Kidney (tissue), 14 donors: ENCODE measurements around the gene SUPT6H. TPM values are rescaled to one million over a fixed set of nuclear protein-coding genes. Genes with fewer than 3 reads are reported as not detected.

ENCODE experiments used
- DNase-seq, 5 donors: peaks; one replicate each; pipeline ENCODE4 v3.0.0-alpha.2; 2013 to 2020
- FAIRE-seq: peaks from 2 replicates; lab custom pipeline; 2012; peaks lifted over from hg19 to GRCh38; lab: Jason Lieb, UNC
- H3K27ac ChIP-seq, 2 donors: one replicate each; pipeline ENCODE4 v1.7.0; 2013; ENCODE audit warnings: low read depth in 2 of 2, low read length in 2 of 2, inconsistent platforms in 1 of 2
- H3K27me3 ChIP-seq: one replicate; pipeline ENCODE4 v1.7.1; 2013; ENCODE audit warnings: low read length, inconsistent platforms; ENCODE audit not compliant: control insufficient read depth, insufficient read depth
- H3K36me3 ChIP-seq, 3 donors: one replicate each; pipeline versions ENCODE4 v1.7.0 to v1.7.1; 2013; ENCODE audit warnings: low read length in 3 of 3, control low read depth in 1 of 3, inconsistent platforms in 1 of 3; ENCODE audit not compliant: insufficient read depth in 3 of 3, control insufficient read depth in 2 of 3
- H3K4me1 ChIP-seq, 3 donors: one replicate each; pipeline versions ENCODE4 v1.7.0 to v1.7.1; 2013; ENCODE audit warnings: low read length in 3 of 3, inconsistent platforms in 1 of 3, low read depth in 1 of 3; ENCODE audit not compliant: control insufficient read depth in 2 of 3, insufficient read depth in 2 of 3
- H3K4me3 ChIP-seq, 3 donors: one replicate each; pipeline versions ENCODE4 v1.7.0 to v1.8.1; 2013; ENCODE audit warnings: low read length in 3 of 3, control low read depth in 1 of 3, inconsistent platforms in 1 of 3
- H3K9ac ChIP-seq, 3 donors: one replicate each; pipeline versions ENCODE4 v1.7.0 to v1.7.1; 2013; ENCODE audit warnings: low read length in 3 of 3, control low read depth in 1 of 3, inconsistent platforms in 1 of 3
- H3K9me3 ChIP-seq, 3 donors: one replicate each; pipeline versions ENCODE4 v1.7.0 to v1.7.1; 2013; ENCODE audit warnings: low read length in 3 of 3, control low read depth in 1 of 3, inconsistent platforms in 1 of 3; ENCODE audit not compliant: control insufficient read depth in 2 of 3, insufficient read depth in 1 of 3
- intact Hi-C: fragments of 100-400 bp; cut with DNase I; formaldehyde crosslinking; loops from one replicate; pipeline ENCODE4 v1.11.1; 2022
- polyA plus RNA-seq: library from polyadenylated mRNA; stranded (reverse); fragments of 350-450 nt; fragmentation: Illumina TruSeq; extraction: RNeasy Lipid Tissue Mini Kit (QIAGEN cat#74804); gene quantifications from one replicate; pipeline ENCODE4 v1.2.3, GENCODE V29; 2014; ENCODE audit warnings: low read depth, low replicate concordance; ENCODE audit not compliant: insufficient read depth
- total RNA-seq: library from RNA; stranded (reverse); fragmentation: NEBNext Ultra II Directional; extraction: Animal tissue kit (Norgen Biotek cat#: 25700); gene quantifications from one replicate; pipeline ENCODE4 v1.2.1, GENCODE V29; 2021
- TF ChIP-seq, protein P1 (sequence below): IDR thresholded peaks from 3 replicates; pipeline ENCODE4 v1.5.1; 2012; ENCODE audit warnings: mild to moderate bottlenecking, moderate library complexity, borderline replicate concordance; ENCODE audit not compliant: insufficient read depth; ENCODE audit errors: extremely low read depth
- donor health status: control.
- donor health status: control.
- donor health status: control.
- donor health status: control.
- donor health status: control.
- donor health status: DM: yes; HTN: yes; CAD: no.
- donor health status: Normal renal cell carcinoma (clear cell type).

Gene SUPT6H
- total and polyA plus RNA-seq, 2 donors from 2014 or later, result 21.4 to 61.5 TPM

DNA sequence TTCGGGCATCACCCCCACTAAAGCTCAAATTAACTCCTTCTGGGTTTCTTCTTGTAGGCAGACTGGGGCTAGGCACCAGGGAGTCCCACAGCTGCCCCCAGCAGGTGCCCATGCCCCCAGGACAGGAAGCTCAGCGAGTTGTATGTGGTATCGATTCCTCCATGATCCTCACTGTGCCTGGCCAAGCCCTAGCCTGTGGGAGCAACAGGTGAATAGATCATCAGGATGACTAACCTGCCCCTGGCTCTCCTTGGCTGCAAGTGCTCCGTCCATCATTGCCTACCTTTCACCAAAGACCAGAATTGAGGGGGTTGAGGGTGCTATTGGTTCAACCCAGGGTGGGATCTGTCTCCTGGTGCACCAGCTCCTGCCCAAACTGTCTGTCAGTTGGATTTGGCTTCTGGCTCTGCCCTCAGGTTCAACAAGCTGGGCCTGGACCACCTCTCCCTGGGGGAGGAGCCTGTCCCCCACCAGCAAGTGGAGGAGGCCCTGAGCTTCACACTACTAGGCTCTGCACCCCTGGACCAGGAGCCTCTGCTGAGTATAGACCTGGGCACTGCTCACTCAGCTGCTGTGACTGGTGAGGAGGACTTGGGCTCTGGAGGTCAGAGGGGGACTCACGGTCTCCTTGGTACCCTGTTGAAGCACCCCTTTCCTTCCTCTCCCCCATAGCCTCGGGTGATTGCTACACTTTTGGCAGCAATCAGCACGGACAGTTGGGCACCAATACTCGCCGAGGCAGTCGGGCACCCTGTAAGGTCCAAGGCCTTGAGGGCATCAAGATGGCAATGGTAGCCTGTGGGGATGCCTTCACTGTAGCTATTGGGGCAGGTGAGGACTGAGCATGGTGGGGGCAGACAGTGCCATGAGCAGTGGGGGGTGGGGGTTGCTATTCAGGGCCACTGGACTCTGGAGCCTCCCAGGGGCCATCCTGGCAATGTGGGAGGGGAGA is 78.7 kb downstream of the SUPT6H start:
- H3K36me3 ChIP-seq, result no peaks in the 10 kb centered on the region
- TF ChIP-seq, protein P1, sequence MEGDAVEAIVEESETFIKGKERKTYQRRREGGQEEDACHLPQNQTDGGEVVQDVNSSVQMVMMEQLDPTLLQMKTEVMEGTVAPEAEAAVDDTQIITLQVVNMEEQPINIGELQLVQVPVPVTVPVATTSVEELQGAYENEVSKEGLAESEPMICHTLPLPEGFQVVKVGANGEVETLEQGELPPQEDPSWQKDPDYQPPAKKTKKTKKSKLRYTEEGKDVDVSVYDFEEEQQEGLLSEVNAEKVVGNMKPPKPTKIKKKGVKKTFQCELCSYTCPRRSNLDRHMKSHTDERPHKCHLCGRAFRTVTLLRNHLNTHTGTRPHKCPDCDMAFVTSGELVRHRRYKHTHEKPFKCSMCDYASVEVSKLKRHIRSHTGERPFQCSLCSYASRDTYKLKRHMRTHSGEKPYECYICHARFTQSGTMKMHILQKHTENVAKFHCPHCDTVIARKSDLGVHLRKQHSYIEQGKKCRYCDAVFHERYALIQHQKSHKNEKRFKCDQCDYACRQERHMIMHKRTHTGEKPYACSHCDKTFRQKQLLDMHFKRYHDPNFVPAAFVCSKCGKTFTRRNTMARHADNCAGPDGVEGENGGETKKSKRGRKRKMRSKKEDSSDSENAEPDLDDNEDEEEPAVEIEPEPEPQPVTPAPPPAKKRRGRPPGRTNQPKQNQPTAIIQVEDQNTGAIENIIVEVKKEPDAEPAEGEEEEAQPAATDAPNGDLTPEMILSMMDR, result no peak
- no peak overlapping the region for H3K27ac ChIP-seq
- peak overlapping the region in 1 of 3 donors; percentile 12 for H3K9ac ChIP-seq
- no peak for FAIRE-seq
- peaks cover 0 to 10% (median 1%) of the 10 kb centered on the region in 3 donors for H3K4me1 ChIP-seq
- H3K27me3 ChIP-seq, result no peaks in the 10 kb centered on the region
- no peaks in the 10 kb centered on the region for H3K9me3 ChIP-seq
- intact Hi-C loops, result no loop called here
- peak in 2 of 5 donors; percentile 45 to 56 for DNase-seq
- H3K4me3 ChIP-seq, result no peak overlapping the region

DNA sequence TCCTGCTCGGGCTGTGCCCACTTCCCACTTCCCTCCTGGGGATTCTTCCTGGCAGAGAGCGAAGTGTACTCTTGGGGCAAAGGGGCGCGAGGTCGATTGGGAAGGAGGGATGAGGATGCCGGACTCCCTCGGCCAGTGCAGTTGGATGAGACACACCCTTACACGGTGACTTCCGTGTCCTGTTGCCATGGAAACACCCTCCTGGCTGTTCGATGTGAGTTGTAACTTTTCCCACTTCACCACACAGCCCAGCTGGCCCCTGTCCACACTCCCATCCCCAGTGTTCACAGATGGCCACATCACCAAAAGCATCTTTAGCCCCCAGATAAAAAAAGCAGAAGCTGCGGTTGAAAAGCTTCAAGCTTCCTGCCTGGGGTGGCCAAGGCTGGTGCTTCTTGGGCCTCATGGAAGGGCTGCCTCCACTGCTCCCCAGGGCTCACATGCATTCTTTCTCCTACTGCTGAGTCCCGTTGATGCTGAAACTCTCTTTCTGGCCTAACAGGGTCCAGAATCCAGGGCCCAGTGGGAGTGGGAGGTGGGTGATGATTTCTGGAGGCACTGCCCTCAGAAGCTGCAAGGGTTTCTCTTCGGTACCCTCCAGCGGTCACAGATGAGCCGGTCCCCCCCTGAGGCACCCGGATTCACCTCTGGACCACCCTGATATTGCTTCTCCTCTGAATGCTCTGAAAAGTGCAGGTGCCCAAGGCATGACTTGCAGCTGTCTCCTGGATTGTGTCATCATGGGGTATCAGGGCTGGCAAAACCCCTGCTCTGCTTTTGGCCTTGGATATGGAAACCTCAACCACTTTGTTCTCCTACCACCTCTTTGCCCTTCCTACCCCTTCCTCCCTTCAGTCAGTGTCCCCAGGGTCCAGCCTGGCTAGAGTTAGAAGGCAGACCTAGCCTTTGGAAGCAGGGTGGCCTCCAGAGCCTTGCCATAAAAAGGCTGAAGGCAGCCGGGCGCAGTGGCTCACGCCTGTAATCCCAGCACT is 79.6 kb downstream of the SUPT6H start:
- Histone ChIP-seq H3K27ac (no peak overlapping the region), H3K9ac (no peak overlapping the region), H3K27me3 (no peaks in the 10 kb centered on the region), H3K4me3 (no peak overlapping the region), H3K4me1 (peaks cover 0 to 19% (median 11%) of the 10 kb centered on the region in 3 donors), H3K36me3 (no peaks in the 10 kb centered on the region), H3K9me3 (no peaks in the 10 kb centered on the region)
- FAIRE-seq, result no peak
- intact Hi-C loops, result no loop called here
- peak in 2 of 5 donors; percentile 40 to 57 for DNase-seq
- TF ChIP-seq, protein P1, result no peak

GRCh38 chr17:28743243-28744103 is 81.5 kb downstream of the SUPT6H start, which contains the start of gene TRAF4:
TSS of gene TRAF4 (plus strand) at chr17:28744011. CDS start at chr17:28744113, 102 bp downstream.
- H3K9me3 ChIP-seq, result no peaks in the 10 kb centered on the region
- DNase-seq (peak; percentile 86 to 96 (median 93)), FAIRE-seq (no peak)
- TF ChIP-seq, protein P1, result peak; percentile 25
- intact Hi-C loops, result no loop called here
- no peaks in the 10 kb centered on the region for H3K27me3 ChIP-seq
- peaks cover 4 to 14% (median 5%) of the 10 kb centered on the region in 3 donors for H3K36me3 ChIP-seq
- peak within 1 kb of the TSS; percentile 92 to 97 (median 96) for H3K4me3 ChIP-seq
- H3K4me1 ChIP-seq, result peaks cover 0 to 37% (median 28%) of the 10 kb centered on the region in 3 donors
- H3K9ac ChIP-seq, result peak within 1 kb of the TSS; percentile 92 to 98 (median 98)
- H3K27ac ChIP-seq, result peak within 1 kb of the TSS; percentile 95 to 96
